Gastrocnemius medialis (tissue), 4 donors: Measurements from ENCODE around the gene STRN3. TPM values are rescaled to one million over a fixed set of nuclear protein-coding genes. Genes with fewer than 3 reads are reported as not detected.
"Not testable (repeated sequence)": the region's sequence is repeated elsewhere in the genome, so short reads cannot be mapped to it uniquely, and the experiment has no call there.

Experiments used
- ATAC-seq, 2 donors: fragments of 150-250 bp; one replicate each; pipeline ENCODE4 v1.9.1; 2016
- DNase-seq, 2 donors: peaks; one replicate each; pipeline ENCODE4 v3.0.0-alpha.2; 2019
- H3K27ac ChIP-seq, 4 donors: fragments of 200-600 bp; sonication (generic); 1 replicate in 1 of 4; 2 replicates in 3 of 4; pipeline ENCODE4 v1.5.1; 2016 to 2018; ENCODE audit warnings: mild to moderate bottlenecking in 2 of 4, moderate library complexity in 1 of 4
- H3K27me3 ChIP-seq, 3 donors: fragments of 200-600 bp; sonication (generic) in 2 of 3; 1 replicate in 1 of 3; 2 replicates in 2 of 3; pipeline versions ENCODE4 v1.5.1 to v1.6.0; 2016 to 2019; ENCODE audit warnings: mild to moderate bottlenecking in 1 of 3, moderate library complexity in 1 of 3
- H3K36me3 ChIP-seq, 2 donors: fragments of 200-600 bp; sonication (generic) in 1 of 2; one replicate each; pipeline ENCODE4 v1.5.1; 2017 to 2018
- H3K4me1 ChIP-seq, 2 donors: fragments of 200-600 bp; sonication (generic) in 1 of 2; one replicate each; pipeline ENCODE4 v1.5.1; 2016 to 2017; ENCODE audit warnings: mild to moderate bottlenecking in 2 of 2
- H3K4me3 ChIP-seq, 4 donors: fragments of 200-600 bp; sonication (generic) in 3 of 4; 1 replicate in 1 of 4; 2 replicates in 3 of 4; pipeline ENCODE4 v1.5.1; 2016 to 2019; ENCODE audit warnings: mild to moderate bottlenecking in 2 of 4
- H3K9me3 ChIP-seq, 3 donors: fragments of 200-600 bp; sonication (generic) in 2 of 3; 1 replicate in 1 of 3; 2 replicates in 2 of 3; pipeline ENCODE4 v1.5.1; 2016 to 2019
- CTCF ChIP-seq, 5 experiments: fragments of 450-650 bp in 3 of 5; fragments of 200-600 bp in 2 of 5; sonication (generic) in 2 of 5; IDR thresholded peaks in 4 of 5; conservative IDR thresholded peaks in 1 of 5; 1 replicate in 4 of 5; 2 replicates in 1 of 5; pipeline ENCODE4 v1.5.1; 2016 to 2019; ENCODE audit warnings: antibody characterized with exemption in 5 of 5, mild to moderate bottlenecking in 3 of 5, moderate library complexity in 3 of 5
- POLR2A ChIP-seq, 2 donors: fragments of 450-650 bp; IDR thresholded peaks; one replicate each; pipeline ENCODE4 v1.6.1; 2017; ENCODE audit warnings: antibody characterized with exemption in 2 of 2, mild to moderate bottlenecking in 2 of 2, moderate library complexity in 2 of 2
- in situ Hi-C, 4 donors: fragments of 200-750 bp; cut with MboI; loops; one replicate each; pipeline versions ENCODE4 v1.15.0 to v1.8.0; 2017; ENCODE audit warnings: low sequenced_read_pairs in 4 of 4
- intact Hi-C: fragments of 100-400 bp; cut with DNase I; formaldehyde crosslinking; loops from one replicate; pipeline ENCODE4 v1.15.1; 2023; ENCODE audit warnings: low total_unique reads
- total RNA-seq, 4 donors: library from RNA; depleted of rRNA; stranded (reverse); fragments of >200 nt; gene quantifications; one replicate each; pipeline versions ENCODE4 v1.1.0 to v1.2.3, GENCODE V29; 2016

STRN3 gene
- total RNA-seq, 4 donors from 2014 or later = 57.7 to 98.7 (median 77.9) TPM

GRCh38 chr14:30972882-30973582 is 53.1 kb downstream of the STRN3 start:
- Histone ChIP-seq H3K27ac (peak overlapping the region in 1 of 4 donors; percentile 6), H3K9me3 (no peaks in the 10 kb centered on the region), H3K36me3 (no peaks in the 10 kb centered on the region), H3K4me1 (peaks cover 21 to 28% of the 10 kb centered on the region in 2 donors), H3K4me3 (no peak overlapping the region), H3K27me3 (no peaks in the 10 kb centered on the region)
- no peak for ATAC-seq
- intact Hi-C loops = no loop called here
- in situ Hi-C loops = loop anchor here in 1 of 4 donors (25.0 kb wide), 1 partner anchor 389 kb away; no protein-coding TSS in a partner anchor
- TF ChIP-seq CTCF (IDR thresholded peaks at IDR 0.05 in 4 of 5, conservative IDR thresholded peaks at IDR 0.05 in 1 of 5) (no peak), POLR2A (IDR thresholded peaks at IDR 0.05) (no peak)
- DNase-seq = no peak

DNA sequence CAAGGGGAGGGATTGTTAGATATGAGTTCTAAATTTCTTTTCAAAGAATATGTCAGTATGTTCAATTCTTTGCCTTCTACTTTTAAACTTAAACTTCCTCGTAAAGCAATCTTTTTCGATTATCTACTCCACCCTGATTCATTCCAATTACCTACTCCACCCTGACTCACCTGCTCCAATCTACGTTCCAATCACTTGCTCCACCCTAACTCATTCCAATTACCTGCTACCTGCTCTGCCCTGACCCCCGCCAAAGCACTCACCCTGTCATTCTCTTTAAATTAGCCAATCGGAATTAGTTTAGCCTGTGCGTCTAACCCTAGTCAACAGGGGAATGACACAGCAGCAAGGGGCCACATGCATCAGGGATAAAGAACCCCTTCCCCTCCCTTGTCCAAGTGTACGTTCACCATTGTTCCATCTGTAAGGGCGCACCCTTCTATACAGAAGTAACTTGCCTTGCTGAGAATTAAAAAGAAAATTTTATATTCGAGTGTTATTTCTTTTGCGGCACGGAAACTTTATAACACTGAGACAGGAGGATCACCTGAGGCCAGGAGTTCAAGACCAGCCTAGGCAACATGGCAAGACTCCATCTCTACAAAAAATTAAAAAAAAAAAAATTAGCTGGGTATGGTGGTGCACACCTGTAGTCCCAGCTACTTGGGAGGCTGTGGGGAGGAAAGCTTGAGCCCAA is 54.0 kb downstream of the STRN3 start:
- H3K4me1 ChIP-seq = peaks cover 21 to 28% of the 10 kb centered on the region in 2 donors
- H3K9me3 ChIP-seq, H3K27ac ChIP-seq, intact Hi-C loops, ATAC-seq, H3K27me3 ChIP-seq, DNase-seq, H3K4me3 ChIP-seq, H3K36me3 ChIP-seq: not testable (repeated sequence)
- in situ Hi-C loops = loop anchor here in 1 of 4 donors (25.0 kb wide), 1 partner anchor 390 kb away; no protein-coding TSS in a partner anchor

GRCh38 chr14:30971586-30971985 is 54.6 kb downstream of the STRN3 start:
- Histone ChIP-seq H3K4me1 (peaks cover 21 to 26% of the 10 kb centered on the region in 2 donors), H3K36me3 (peaks cover 0 to 3% of the 10 kb centered on the region in 2 donors), H3K9me3 (no peaks in the 10 kb centered on the region), H3K27me3 (no peaks in the 10 kb centered on the region), H3K4me3 (no peak overlapping the region), H3K27ac (no peak overlapping the region)
- TF ChIP-seq POLR2A (IDR thresholded peaks at IDR 0.05) (no peak), CTCF (IDR thresholded peaks at IDR 0.05 in 4 of 5, conservative IDR thresholded peaks at IDR 0.05 in 1 of 5) (no peak)
- DNase-seq = no peak
- in situ Hi-C loops (loop anchor here in 1 of 4 donors (25.0 kb wide), 1 partner anchor 391 kb away; no protein-coding TSS in a partner anchor), intact Hi-C loops (no loop called here)
- no peak for ATAC-seq

DNA sequence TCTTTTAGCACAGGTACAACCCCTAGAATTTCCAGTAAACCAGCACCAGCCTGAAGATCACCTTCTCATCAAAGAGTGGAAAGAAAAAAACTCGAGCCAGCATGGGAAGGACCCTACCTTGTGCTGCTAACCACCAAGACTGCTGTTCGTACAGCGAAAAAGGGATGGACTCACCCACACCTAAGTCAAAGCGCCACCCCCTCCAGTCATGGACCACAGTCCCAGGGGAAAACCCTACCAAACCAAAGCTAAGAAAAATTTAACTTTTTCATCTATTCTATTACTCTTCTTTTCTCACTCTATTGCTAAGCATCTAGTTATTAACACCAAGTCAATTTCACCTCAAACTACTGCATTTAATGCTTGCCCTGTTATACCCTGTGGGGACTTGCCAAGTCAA is 56.4 kb downstream of the STRN3 start:
- DNase-seq, H3K36me3 ChIP-seq, intact Hi-C loops, ATAC-seq, H3K4me3 ChIP-seq, H3K27me3 ChIP-seq, H3K27ac ChIP-seq, H3K9me3 ChIP-seq: not testable (repeated sequence)
- in situ Hi-C loops = loop anchor here in 1 of 4 donors (25.0 kb wide), 1 partner anchor 393 kb away; no protein-coding TSS in a partner anchor
- H3K4me1 ChIP-seq = peaks cover 15 to 21% of the 10 kb centered on the region in 2 donors

- H3K27me3 ChIP-seq, intact Hi-C loops, H3K27ac ChIP-seq, H3K9me3 ChIP-seq, ATAC-seq, H3K4me1 ChIP-seq, H3K4me3 ChIP-seq, H3K36me3 ChIP-seq, DNase-seq: not testable (repeated sequence)
- in situ Hi-C loops = loop anchor here in 1 of 4 donors (25.0 kb wide), 1 partner anchor 395 kb away; no protein-coding TSS in a partner anchor
Measured at GRCh38 chr14:30967364-30968098, 58.6 kb downstream of the STRN3 start.
